ENCODE measurements around the gene CCL5. TPM values are rescaled to one million over a fixed set of nuclear protein-coding genes. Genes with fewer than 3 reads are reported as not detected.
A peak's percentile ranks its signal among the peaks of the same experiment; 100 is the strongest.

Gene CCL5
- total RNA-seq, 1 experiment from 2014 or later, result not detected

- ATAC-seq, result peak; percentile 69
- Histone ChIP-seq H3K79me2 (ENCODE audit: low read length) (no peaks in the 10 kb centered on the region), H3K9me2 (replicated peaks; ENCODE audit: low read length) (no peaks in the 10 kb centered on the region), H3K36me3 (ENCODE audit: low read depth, low read length) (peaks cover 24% of the 10 kb centered on the region), H3K9me3 (ENCODE audit: low read length) (no peaks in the 10 kb centered on the region), H3K4me2 (ENCODE audit: low read length) (no peak overlapping the region), H3K9ac (ENCODE audit: low read length) (no peak overlapping the region), H3F3A (ENCODE audit: low read length, unreplicated experiment) (no peaks in the 10 kb centered on the region), H3K27me3 (ENCODE audit: low read length) (no peaks in the 10 kb centered on the region), H4K20me1 (ENCODE audit: low read length) (no peaks in the 10 kb centered on the region), H3K27ac (ENCODE audit: low read length) (no peak overlapping the region), H3K4me3 (ENCODE audit: low read length) (no peak overlapping the region), H2AFZ (ENCODE audit: low read length) (no peak overlapping the region), H3K4me1 (ENCODE audit: insufficient read depth, low read length) (no peaks in the 10 kb centered on the region)
- ChIA-PET CTCF (no interaction called here), POLR2A (ENCODE audit: unreplicated experiment) (no interaction called here)
- intact Hi-C loops (cut with micrococcal nuclease), result no loop called here
- BruUV-seq (replicated peaks), result TSS peak; percentile 6
- TF ChIP-seq, protein P1, sequence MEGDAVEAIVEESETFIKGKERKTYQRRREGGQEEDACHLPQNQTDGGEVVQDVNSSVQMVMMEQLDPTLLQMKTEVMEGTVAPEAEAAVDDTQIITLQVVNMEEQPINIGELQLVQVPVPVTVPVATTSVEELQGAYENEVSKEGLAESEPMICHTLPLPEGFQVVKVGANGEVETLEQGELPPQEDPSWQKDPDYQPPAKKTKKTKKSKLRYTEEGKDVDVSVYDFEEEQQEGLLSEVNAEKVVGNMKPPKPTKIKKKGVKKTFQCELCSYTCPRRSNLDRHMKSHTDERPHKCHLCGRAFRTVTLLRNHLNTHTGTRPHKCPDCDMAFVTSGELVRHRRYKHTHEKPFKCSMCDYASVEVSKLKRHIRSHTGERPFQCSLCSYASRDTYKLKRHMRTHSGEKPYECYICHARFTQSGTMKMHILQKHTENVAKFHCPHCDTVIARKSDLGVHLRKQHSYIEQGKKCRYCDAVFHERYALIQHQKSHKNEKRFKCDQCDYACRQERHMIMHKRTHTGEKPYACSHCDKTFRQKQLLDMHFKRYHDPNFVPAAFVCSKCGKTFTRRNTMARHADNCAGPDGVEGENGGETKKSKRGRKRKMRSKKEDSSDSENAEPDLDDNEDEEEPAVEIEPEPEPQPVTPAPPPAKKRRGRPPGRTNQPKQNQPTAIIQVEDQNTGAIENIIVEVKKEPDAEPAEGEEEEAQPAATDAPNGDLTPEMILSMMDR (conservative IDR thresholded peaks at IDR 0.05; ENCODE audit: low read depth, low read length), result peak; percentile 83
- no peak for TF ChIP-seq EZH2 (IDR thresholded peaks at IDR 0.05; ENCODE audit: low read length, unreplicated experiment)
- DNase-seq, result peak; percentile 58
Measured at GRCh38 chr17:35849469-35850348, 30.5 kb downstream of the CCL5 start.

- peaks cover 34% of the 10 kb centered on the region for H3K36me3 ChIP-seq (ENCODE audit: low read depth, low read length)
- ChIA-PET POLR2A (ENCODE audit: unreplicated experiment) (no interaction called here), CTCF (no interaction called here)
- intact Hi-C loops (cut with micrococcal nuclease), result no loop called here
- no peaks in the 10 kb centered on the region for H3K9me2 ChIP-seq (replicated peaks; ENCODE audit: low read length)
- no peak overlapping the region for H2AFZ ChIP-seq (ENCODE audit: low read length)
- TF ChIP-seq EZH2 (IDR thresholded peaks at IDR 0.05; ENCODE audit: low read length, unreplicated experiment) (no peak), EZH2phosphoT487 (IDR thresholded peaks at IDR 0.05; ENCODE audit: borderline replicate concordance, low read length) (no peak)
- TF ChIP-seq, protein P1 (conservative IDR thresholded peaks at IDR 0.05; ENCODE audit: low read depth, low read length), result no peak
- H3K4me1 ChIP-seq (ENCODE audit: insufficient read depth, low read length), result no peaks in the 10 kb centered on the region
- ATAC-seq (no peak), DNase-seq (no peak)
- no peak overlapping the region for H3K4me2 ChIP-seq (ENCODE audit: low read length)
- H3K4me3 ChIP-seq (ENCODE audit: low read length), result no peak overlapping the region
- H3K79me2 ChIP-seq (ENCODE audit: low read length), result no peaks in the 10 kb centered on the region
- no peaks in the 10 kb centered on the region for H3K9me3 ChIP-seq (ENCODE audit: low read length)
- H3K27ac ChIP-seq (ENCODE audit: low read length), result no peak overlapping the region
- no peak overlapping the region for H3K9ac ChIP-seq (ENCODE audit: low read length)
- H3F3A ChIP-seq (ENCODE audit: low read length, unreplicated experiment), result no peaks in the 10 kb centered on the region
- BruUV-seq (replicated peaks), result no TSS peak
- no peaks in the 10 kb centered on the region for H3K27me3 ChIP-seq (ENCODE audit: low read length)
- H4K20me1 ChIP-seq (ENCODE audit: low read length), result no peaks in the 10 kb centered on the region
Measured at GRCh38 chr17:35847633-35848373, 32.4 kb downstream of the CCL5 start.

GRCh38 chr17:35847006-35847405 is 33.2 kb downstream of the CCL5 start:
- H3K9me2 ChIP-seq (replicated peaks; ENCODE audit: low read length), result no peaks in the 10 kb centered on the region
- H3K79me2 ChIP-seq (ENCODE audit: low read length), result no peaks in the 10 kb centered on the region
- peaks cover 34% of the 10 kb centered on the region for H3K36me3 ChIP-seq (ENCODE audit: low read depth, low read length)
- no peak for TF ChIP-seq EZH2phosphoT487 (IDR thresholded peaks at IDR 0.05; ENCODE audit: borderline replicate concordance, low read length)
- TF ChIP-seq, protein P1 (conservative IDR thresholded peaks at IDR 0.05; ENCODE audit: low read depth, low read length), result no peak
- TF ChIP-seq EZH2 (IDR thresholded peaks at IDR 0.05; ENCODE audit: low read length, unreplicated experiment), result no peak
- intact Hi-C loops (cut with micrococcal nuclease), result no loop called here
- no peak overlapping the region for H3K4me3 ChIP-seq (ENCODE audit: low read length)
- no peaks in the 10 kb centered on the region for H3K4me1 ChIP-seq (ENCODE audit: insufficient read depth, low read length)
- H4K20me1 ChIP-seq (ENCODE audit: low read length), result no peaks in the 10 kb centered on the region
- no peak for ATAC-seq
- H3K9me3 ChIP-seq (ENCODE audit: low read length), result no peaks in the 10 kb centered on the region
- no peak for DNase-seq
- BruUV-seq (replicated peaks), result no TSS peak
- no peak overlapping the region for H3K4me2 ChIP-seq (ENCODE audit: low read length)
- ChIA-PET CTCF (no interaction called here), POLR2A (ENCODE audit: unreplicated experiment) (no interaction called here)
- no peaks in the 10 kb centered on the region for H3K27me3 ChIP-seq (ENCODE audit: low read length)
- H3K9ac ChIP-seq (ENCODE audit: low read length), result no peak overlapping the region
- no peaks in the 10 kb centered on the region for H3F3A ChIP-seq (ENCODE audit: low read length, unreplicated experiment)
- no peak overlapping the region for H2AFZ ChIP-seq (ENCODE audit: low read length)
- no peak overlapping the region for H3K27ac ChIP-seq (ENCODE audit: low read length)
